B cell (primary cell): ENCODE measurements around the gene MANBA. TPM values are rescaled to one million over a fixed set of nuclear protein-coding genes. Genes with fewer than 3 reads are reported as not detected.

Experiments
- ATAC-seq: fragments of 200-7000 bp; cut with Tn5 transposase; one replicate; pipeline ENCODE4 v1.10.0; 2021; ENCODE audit warnings: low read depth, mild to moderate bottlenecking, moderate number of reproducible peaks, moderate library complexity
- CTCF ChIA-PET: fragments of 350-600 bp; sonication (Branson Sonifier 250); formaldehyde crosslinking; loops from one replicate; lab custom pipeline; 2021; ENCODE audit warnings: antibody characterized with exemption, inconsistent platforms; lab: Charles Lee
- POLR2A ChIA-PET: fragments of 350-600 bp; sonication (Branson Sonifier 250); formaldehyde crosslinking; loops from one replicate; lab custom pipeline; 2021; ENCODE audit warnings: antibody characterized with exemption; lab: Charles Lee
- DNase-seq: peaks from one replicate; pipeline ENCODE4 v3.0.0; 2013
- H2AFZ ChIP-seq: 2 replicates; pipeline ENCODE4 v1.6.1; 2012; ENCODE audit warnings: mild to moderate bottlenecking, low read depth, low read length; ENCODE audit not compliant: insufficient read depth, poor library complexity, severe bottlenecking
- H3K27ac ChIP-seq, 2 donors: 1 replicate in 1 of 2; 2 replicates in 1 of 2; pipeline ENCODE4 v1.5.1; 2012 to 2013; ENCODE audit warnings: low read length in 2 of 2, mild to moderate bottlenecking in 2 of 2, moderate library complexity in 1 of 2
- H3K27me3 ChIP-seq, 4 experiments: fragments of 200-600 bp in 1 of 4; sonication (generic) in 1 of 4; replicated peaks in 1 of 4; 1 replicate in 2 of 4; 2 replicates in 2 of 4; pipeline versions ENCODE4 v1.6.1 to v1.7.0; 2013 to 2016; ENCODE audit warnings: low read length in 3 of 4, mild to moderate bottlenecking in 2 of 4, mixed read lengths in 1 of 4, moderate library complexity in 1 of 4; ENCODE audit not compliant: insufficient read depth in 4 of 4, control insufficient read depth in 3 of 4; ENCODE audit errors: control extremely low read depth in 1 of 4
- H3K36me3 ChIP-seq, 2 experiments: replicated peaks in 1 of 2; 1 replicate in 1 of 2; 2 replicates in 1 of 2; pipeline versions ENCODE4 v1.6.1 to v1.7.1; 2013; ENCODE audit warnings: low read length in 1 of 2; ENCODE audit not compliant: insufficient read depth in 2 of 2, control insufficient read depth in 1 of 2; ENCODE audit errors: control extremely low read depth in 1 of 2, extremely low read depth in 1 of 2
- H3K4me1 ChIP-seq, 2 donors: fragments of 200-600 bp in 1 of 2; sonication (generic) in 1 of 2; 1 replicate in 1 of 2; 2 replicates in 1 of 2; pipeline versions ENCODE4 v1.5.1 to v1.6.1; 2013 to 2017; ENCODE audit warnings: low read length in 2 of 2; ENCODE audit not compliant: control insufficient read depth in 2 of 2, insufficient read depth in 2 of 2
- H3K4me2 ChIP-seq: replicated peaks from 2 replicates; pipeline ENCODE3; 2012; ENCODE audit warnings: mild to moderate bottlenecking, low read depth, low read length; ENCODE audit not compliant: poor library complexity, severe bottlenecking
- H3K4me3 ChIP-seq, 5 experiments: fragments of 200-600 bp in 1 of 5; sonication (generic) in 1 of 5; 1 replicate in 3 of 5; 2 replicates in 2 of 5; pipeline versions ENCODE4 v1.5.1 to v1.7.0; 2011 to 2016; ENCODE audit warnings: low read length in 4 of 5, mild to moderate bottlenecking in 4 of 5, low read depth in 2 of 5, control low read depth in 1 of 5, moderate library complexity in 1 of 5; ENCODE audit not compliant: insufficient read depth in 1 of 5; ENCODE audit errors: control extremely low read depth in 1 of 5, extremely low read depth in 1 of 5
- H3K79me2 ChIP-seq: fragments of 200-600 bp; sonication (generic); one replicate; pipeline ENCODE4 v1.6.0; 2016; ENCODE audit warnings: low read length; ENCODE audit not compliant: control insufficient read depth, insufficient read depth
- H3K9ac ChIP-seq: fragments of 200-600 bp; sonication (generic); 2 replicates; pipeline ENCODE4 v1.6.1; 2017; ENCODE audit warnings: mild to moderate bottlenecking, low read length, moderate library complexity
- H3K9me3 ChIP-seq, 3 donors: one replicate each; pipeline versions ENCODE4 v1.6.1 to v1.7.1; 2013; ENCODE audit warnings: low read length in 2 of 3; ENCODE audit not compliant: control insufficient read depth in 2 of 3, insufficient read depth in 1 of 3; ENCODE audit errors: control extremely low read depth in 1 of 3
- H4K20me1 ChIP-seq: 2 replicates; pipeline ENCODE4 v1.6.0; 2012; ENCODE audit warnings: mild to moderate bottlenecking, low read length; ENCODE audit not compliant: insufficient read depth, control insufficient read depth, poor library complexity, severe bottlenecking
- H3K27ac Mint-ChIP-seq: one replicate; pipeline ENCODE4 v1.8.0; 2021; ENCODE audit warnings: mixed read lengths
- H3K27me3 Mint-ChIP-seq: one replicate; pipeline ENCODE4 v1.8.0; 2021; ENCODE audit warnings: mixed read lengths
- H3K4me1 Mint-ChIP-seq: one replicate; pipeline ENCODE4 v1.8.0; 2021; ENCODE audit warnings: mixed read lengths
- H3K4me3 Mint-ChIP-seq: one replicate; pipeline ENCODE4 v1.8.0; 2021; ENCODE audit warnings: mixed read lengths
- H3K9me3 Mint-ChIP-seq: one replicate; pipeline ENCODE4 v1.8.0; 2022; ENCODE audit warnings: mixed read lengths; ENCODE audit not compliant: insufficient read depth
- CTCF ChIP-seq: fragments of 200-600 bp; IDR thresholded peaks from one replicate; pipeline ENCODE4 v1.8.0; 2022; ENCODE audit warnings: antibody characterized with exemption, mild to moderate bottlenecking
- EZH2 ChIP-seq: IDR thresholded peaks from 2 replicates; pipeline ENCODE4 v1.6.1; 2012; ENCODE audit warnings: borderline replicate concordance, low read depth, mild to moderate bottlenecking, moderate library complexity, low read length; ENCODE audit not compliant: insufficient read depth, poor library complexity, severe bottlenecking
- WGBS: methylation state at CpG from one replicate; pipeline ENCODE4 v1.1.5; 2013; ENCODE audit warnings: missing lambda C conversion rate; ENCODE audit not compliant: insufficient coverage; 5-methylcytosine and 5-hydroxymethylcytosine counted together
- intact Hi-C: fragments of 100-400 bp; cut with micrococcal nuclease; formaldehyde crosslinking; loops from one replicate; pipeline ENCODE4 v1.10.0; 2022
- polyA plus RNA-seq: library from polyadenylated mRNA; depleted of rRNA; stranded (reverse); fragments of >200 nt; gene quantifications from 2 replicates; pipeline ENCODE4 v1.2.3, GENCODE V29; 2012
- total RNA-seq, 2 donors: library from RNA; stranded (reverse); fragments of 120-200 nt in 1 of 2; gene quantifications; 1 replicate in 1 of 2; 2 replicates in 1 of 2; pipeline versions ENCODE4 v1.2.3 to v1.2.4, GENCODE V29; 2013 to 2022

MANBA gene
- total and polyA plus RNA-seq, 2 donors (not counting 1 experiment from before 2014, with no cell fraction given) = 91.6 to 119 TPM

- intact Hi-C loops = no loop called here
- no peak overlapping the region for H3K4me3 ChIP-seq
- ChIA-PET POLR2A (no interaction called here), CTCF (no interaction called here)
- H3K4me2 ChIP-seq = no peak overlapping the region
- H3K4me3 Mint-ChIP-seq = no peak overlapping the region
- H3K4me1 ChIP-seq = no peaks in the 10 kb centered on the region
- no peak overlapping the region for H2AFZ ChIP-seq
- H3K9me3 Mint-ChIP-seq = no peaks in the 10 kb centered on the region
- H3K27me3 Mint-ChIP-seq = no peaks in the 10 kb centered on the region
- no CpG with 5 or more reads among the region's 5 CpGs for WGBS
- H3K4me1 Mint-ChIP-seq = no peaks in the 10 kb centered on the region
- no peak for DNase-seq
- no peak overlapping the region for H3K9ac ChIP-seq
- no peak overlapping the region for H3K27ac Mint-ChIP-seq
- no peaks in the 10 kb centered on the region for H3K9me3 ChIP-seq
- peaks cover 0 to 46% of the 10 kb centered on the region in 2 experiments for H3K36me3 ChIP-seq
- H3K27ac ChIP-seq = no peak overlapping the region
- ATAC-seq = no peak
- H3K27me3 ChIP-seq = no peaks in the 10 kb centered on the region
- no peaks in the 10 kb centered on the region for H4K20me1 ChIP-seq
- no peak for TF ChIP-seq CTCF
- no peaks in the 10 kb centered on the region for H3K79me2 ChIP-seq
Observed at GRCh38 chr4:102642631-102643298, 118.0 kb downstream of the MANBA start.

GRCh38 chr4:102641793-102642192 is 119.0 kb downstream of the MANBA start:
- DNase-seq (no peak), ATAC-seq (no peak)
- Histone ChIP-seq H3K79me2 (no peaks in the 10 kb centered on the region), H2AFZ (no peak overlapping the region), H3K36me3 (peaks cover 0 to 51% of the 10 kb centered on the region in 2 experiments), H3K9me3 (no peaks in the 10 kb centered on the region), H3K27me3 (no peaks in the 10 kb centered on the region), H3K4me1 (no peaks in the 10 kb centered on the region), H3K27ac (no peak overlapping the region), H4K20me1 (no peaks in the 10 kb centered on the region), H3K4me3 (no peak overlapping the region), H3K4me2 (no peak overlapping the region), H3K9ac (no peak overlapping the region)
- ChIA-PET POLR2A (no interaction called here), CTCF (no interaction called here)
- H3K4me1 Mint-ChIP-seq = no peaks in the 10 kb centered on the region
- TF ChIP-seq CTCF = no peak
- TF ChIP-seq EZH2 = no peak
- H3K27me3 Mint-ChIP-seq = no peaks in the 10 kb centered on the region
- H3K4me3 Mint-ChIP-seq = no peak overlapping the region
- H3K27ac Mint-ChIP-seq = no peak overlapping the region
- H3K9me3 Mint-ChIP-seq = no peaks in the 10 kb centered on the region
- intact Hi-C loops = no loop called here
